Testis (tissue), 3 donors: ENCODE results near the gene ING4. TPM values are rescaled to one million over a fixed set of nuclear protein-coding genes. Genes with fewer than 3 reads are reported as not detected.

Experiments used
- DNase-seq: peaks from one replicate; pipeline ENCODE4 v3.0.0-alpha.2; 2019
- H3K27ac ChIP-seq, 2 donors: fragments of 200-600 bp; sonication (generic); one replicate each; pipeline ENCODE4 v1.5.1; 2019
- H3K27me3 ChIP-seq: fragments of 200-600 bp; sonication (generic); one replicate; pipeline ENCODE4 v1.5.1; 2019
- H3K36me3 ChIP-seq: fragments of 200-600 bp; sonication (generic); one replicate; pipeline ENCODE4 v1.5.1; 2017; ENCODE audit warnings: low read depth; ENCODE audit errors: missing control alignments
- H3K4me1 ChIP-seq: fragments of 200-600 bp; sonication (generic); one replicate; pipeline ENCODE4 v1.5.1; 2019
- H3K4me3 ChIP-seq, 2 donors: fragments of 200-600 bp; sonication (generic); one replicate each; pipeline ENCODE4 v1.5.1; 2017 to 2019
- H3K9me3 ChIP-seq: fragments of 200-600 bp; sonication (generic); one replicate; pipeline ENCODE4 v1.5.1; 2017
- CTCF ChIP-seq, 3 experiments: fragments of 450-650 bp in 2 of 3; fragments of 200-600 bp in 1 of 3; sonication (generic) in 1 of 3; IDR thresholded peaks; one replicate each; pipeline ENCODE4 v1.5.1; 2016 to 2019; ENCODE audit warnings: antibody characterized with exemption in 3 of 3, mild to moderate bottlenecking in 2 of 3, moderate library complexity in 1 of 3
- POLR2A ChIP-seq: fragments of 450-650 bp; IDR thresholded peaks from one replicate; pipeline ENCODE4 v1.6.1; 2017; ENCODE audit warnings: antibody characterized with exemption, mild to moderate bottlenecking, moderate library complexity
- WGBS, 2 donors: methylation state at CpG; one replicate each; pipeline ENCODE4 v1.1.5; 2018; 5-methylcytosine and 5-hydroxymethylcytosine counted together
- intact Hi-C: fragments of 100-400 bp; cut with DNase I; formaldehyde crosslinking; loops from one replicate; pipeline ENCODE4 v1.15.1; 2023; ENCODE audit warnings: low total_unique reads
- polyA plus RNA-seq: library from polyadenylated mRNA; stranded (reverse); fragments of 350-450 nt; fragmentation: Illumina TruSeq; extraction: RNeasy Lipid Tissue Mini Kit (QIAGEN cat#74804); gene quantifications from one replicate; pipeline ENCODE4 v1.2.3, GENCODE V29; 2014; ENCODE audit warnings: low read depth, low replicate concordance; ENCODE audit not compliant: insufficient read depth
- total RNA-seq, 2 donors: library from RNA; depleted of rRNA; stranded (reverse); fragments of >200 nt; gene quantifications; one replicate each; pipeline ENCODE4 v1.2.3, GENCODE V29; 2016

ING4 gene
- total and polyA plus RNA-seq, 3 donors from 2014 or later: 48.1 to 63.0 (median 58.3) TPM

GRCh38 chr12:6608592-6609281, 54.2 kb downstream of the ING4 start:
- no peak overlapping the region for H3K4me3 ChIP-seq
- TF ChIP-seq CTCF (IDR thresholded peaks at IDR 0.05): no peak
- TF ChIP-seq POLR2A: no peak
- H3K36me3 ChIP-seq: no peaks in the 10 kb centered on the region
- H3K4me1 ChIP-seq: peaks cover 43% of the 10 kb centered on the region
- intact Hi-C loops: loop anchor here (10.0 kb wide), 1 partner anchor 54 kb away; the partner anchor contains the start of gene IFFO1
- WGBS, 2 donors: 51 to 55% methylated on average over 8 of the region's 8 CpGs
- peak; percentile 28 for DNase-seq
- H3K27me3 ChIP-seq: no peaks in the 10 kb centered on the region
- H3K9me3 ChIP-seq: no peaks in the 10 kb centered on the region
- peak overlapping the region; percentile 4 to 82 for H3K27ac ChIP-seq

GRCh38 chr12:6607751-6608591, 54.9 kb downstream of the ING4 start:
- Histone ChIP-seq H3K36me3 (no peaks in the 10 kb centered on the region), H3K9me3 (no peaks in the 10 kb centered on the region), H3K4me1 (peaks cover 44% of the 10 kb centered on the region), H3K27me3 (no peaks in the 10 kb centered on the region), H3K4me3 (no peak overlapping the region), H3K27ac (peak overlapping the region; percentile 4 to 82)
- intact Hi-C loops: loop anchor here (10.0 kb wide), 1 partner anchor 53 kb away; the partner anchor contains the start of gene IFFO1
- TF ChIP-seq CTCF (IDR thresholded peaks at IDR 0.05): peak in 1 of 3 experiments; percentile 3
- TF ChIP-seq POLR2A: no peak
- 6 to 7% methylated on average over 8 of the region's 8 CpGs for WGBS, 2 donors
- peak; percentile 79 for DNase-seq

GRCh38 chr12:6606331-6607131, 56.4 kb downstream of the ING4 start:
- TF ChIP-seq CTCF (IDR thresholded peaks at IDR 0.05) (no peak), POLR2A (no peak)
- WGBS, 2 donors: 1% methylated on average over 22 of the region's 70 CpGs; no CpG with 5 or more reads in 1 of the 2 donors
- Histone ChIP-seq H3K9me3 (no peaks in the 10 kb centered on the region), H3K4me1 (peaks cover 39% of the 10 kb centered on the region), H3K36me3 (no peaks in the 10 kb centered on the region), H3K4me3 (peak overlapping the region; percentile 93 to 100), H3K27ac (peak overlapping the region; percentile 98 to 99), H3K27me3 (no peaks in the 10 kb centered on the region)
- peak; percentile 83 for DNase-seq
- intact Hi-C loops: loop anchor here (10.0 kb wide), 1 partner anchor 52 kb away; the partner anchor contains the start of gene IFFO1

DNA sequence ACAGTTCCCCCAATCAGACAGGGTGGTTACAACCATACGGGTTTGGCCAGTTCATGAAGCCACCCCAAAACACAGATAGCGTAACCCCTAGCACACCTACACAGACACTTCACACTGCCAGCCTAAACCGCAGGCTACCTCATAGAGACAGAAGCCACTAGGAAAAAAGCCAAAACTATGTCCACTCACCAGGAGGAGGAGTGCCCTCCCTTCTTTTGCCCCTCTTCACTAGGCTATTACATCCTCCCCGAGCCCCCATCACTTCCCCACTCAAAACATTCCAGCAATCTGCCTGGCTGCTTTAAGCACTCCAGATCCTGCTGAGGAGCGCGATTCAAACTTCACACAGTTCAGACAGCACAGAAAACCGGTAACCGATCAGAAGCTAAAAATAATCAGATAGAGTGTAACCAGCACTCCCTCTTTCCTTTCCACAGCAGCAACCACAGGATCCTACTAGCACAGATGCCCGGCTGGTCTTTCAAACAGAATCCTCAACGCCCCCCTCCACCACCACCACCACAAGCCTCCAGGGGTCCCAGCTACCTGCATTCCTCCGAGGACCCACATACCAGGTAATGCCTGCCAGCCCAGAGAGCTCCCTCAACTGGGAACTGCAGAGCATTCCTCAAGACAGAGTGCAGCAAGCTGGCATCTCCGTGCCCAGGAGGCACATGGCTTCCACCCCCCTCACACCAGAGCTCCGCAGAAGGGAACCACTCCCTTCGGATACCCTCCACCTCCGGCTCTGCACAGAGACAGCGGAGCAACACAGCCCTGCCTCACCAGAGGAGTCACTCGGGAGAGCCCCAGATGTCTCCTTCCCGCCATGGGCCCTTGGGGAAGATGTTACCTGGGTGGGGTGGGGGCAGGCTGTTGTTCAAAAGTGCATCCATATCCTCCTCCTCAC, 57.2 kb downstream of the ING4 start:
- intact Hi-C loops: loop anchor here (10.0 kb wide), 1 partner anchor 51 kb away; the partner anchor contains the start of gene IFFO1

More for the DNA sequence above, 57.2 kb downstream of the ING4 start:
- no peaks in the 10 kb centered on the region for H3K9me3 ChIP-seq
- peak; percentile 44 for DNase-seq
- H3K4me3 ChIP-seq: peak overlapping the region; percentile 93 to 100
- 3 to 5% methylated on average over 11 to 18 of the region's 18 CpGs for WGBS, 2 donors
- no peaks in the 10 kb centered on the region for H3K27me3 ChIP-seq
- peaks cover 39% of the 10 kb centered on the region for H3K4me1 ChIP-seq
- no peaks in the 10 kb centered on the region for H3K36me3 ChIP-seq
- TF ChIP-seq POLR2A (no peak), CTCF (IDR thresholded peaks at IDR 0.05) (no peak)
- H3K27ac ChIP-seq: peak overlapping the region; percentile 98 to 99
